HEK293 (cell line): ENCODE results near the gene EIF2D.

Experiments used
- CTCF ChIA-PET: fragments of 350-600 bp; formaldehyde crosslinking; extraction: SDS; loops from one replicate; lab custom pipeline; 2021; ENCODE audit warnings: antibody characterized with exemption; lab: Yijun Ruan, JAX
- POLR2A ChIA-PET: fragments of 300-600 bp; formaldehyde crosslinking; extraction: SDS; loops from one replicate; lab custom pipeline; 2020; ENCODE audit warnings: antibody characterized with exemption, inconsistent platforms; lab: Yijun Ruan, JAX
- H3K27ac ChIP-seq: fragments of 200-500 bp; sonication (Bioruptor generic); 2 replicates; pipeline ENCODE4 v1.5.1; 2014; ENCODE audit warnings: low read depth, low read length, control low read depth, inconsistent platforms; ENCODE audit errors: extremely low read depth
- H3K36me3 ChIP-seq, 2 experiments: fragments of 200-500 bp in 1 of 2; sonication (Bioruptor generic) in 1 of 2; 1 replicate in 1 of 2; 2 replicates in 1 of 2; pipeline ENCODE4 v1.5.1; 2014 to 2017; ENCODE audit warnings: inconsistent platforms in 2 of 2, low read length in 2 of 2; ENCODE audit not compliant: control insufficient read depth in 2 of 2, insufficient read depth in 1 of 2
- H3K4me1 ChIP-seq: fragments of 200-500 bp; sonication (Bioruptor generic); 2 replicates; pipeline ENCODE4 v1.5.1; 2014; ENCODE audit warnings: mild to moderate bottlenecking, low read length, inconsistent platforms; ENCODE audit not compliant: control insufficient read depth, insufficient read depth
- H3K4me3 ChIP-seq: 2 replicates; pipeline ENCODE4 v1.5.1; 2011; ENCODE audit warnings: low read depth, mild to moderate bottlenecking, control low read depth, low read length, moderate library complexity
- H3K9me3 ChIP-seq: fragments of 200-500 bp; sonication (Bioruptor generic); 2 replicates; pipeline ENCODE4 v1.5.1; 2014; ENCODE audit warnings: low read depth, low read length, inconsistent platforms; ENCODE audit not compliant: control insufficient read depth, insufficient read depth
- ATF2 ChIP-seq: fragments of 450-650 bp; formaldehyde crosslinking; IDR thresholded peaks from 2 replicates; pipeline ENCODE4 v1.5.1; 2016; ENCODE audit warnings: missing biosample characterization, missing genetic modification characterization, low read depth
- BCL11B ChIP-seq: fragments of 450-650 bp; formaldehyde crosslinking; IDR thresholded peaks from 2 replicates; pipeline ENCODE4 v1.5.1; 2016; ENCODE audit warnings: low read depth, missing biosample characterization, missing genetic modification characterization
- GLIS1 ChIP-seq: fragments of 450-650 bp; formaldehyde crosslinking; IDR thresholded peaks from 2 replicates; pipeline ENCODE4 v1.5.1; 2016; ENCODE audit warnings: missing biosample characterization, missing genetic modification characterization
- KLF7 ChIP-seq: fragments of 450-650 bp; formaldehyde crosslinking; IDR thresholded peaks from 2 replicates; pipeline ENCODE4 v1.5.1; 2016; ENCODE audit warnings: missing biosample characterization, missing genetic modification characterization, borderline replicate concordance
- MZF1 ChIP-seq: fragments of 450-650 bp; formaldehyde crosslinking; IDR thresholded peaks from 2 replicates; pipeline ENCODE4 v1.5.1; 2017; ENCODE audit warnings: missing biosample characterization, missing genetic modification characterization, borderline replicate concordance
- ZFP37 ChIP-seq: fragments of 450-650 bp; formaldehyde crosslinking; IDR thresholded peaks from 2 replicates; pipeline ENCODE4 v1.5.1; 2016; ENCODE audit warnings: missing biosample characterization, missing genetic modification characterization
- ZIC2 ChIP-seq: fragments of 450-650 bp; formaldehyde crosslinking; IDR thresholded peaks from 2 replicates; pipeline ENCODE4 v1.5.1; 2016; ENCODE audit warnings: missing biosample characterization, missing genetic modification characterization
- ZNF157 ChIP-seq: fragments of 450-650 bp; formaldehyde crosslinking; IDR thresholded peaks from 2 replicates; pipeline ENCODE4 v1.5.1; 2016; ENCODE audit warnings: missing biosample characterization, missing genetic modification characterization
- ZNF362 ChIP-seq: fragments of 450-650 bp; formaldehyde crosslinking; IDR thresholded peaks from 2 replicates; pipeline ENCODE4 v1.5.1; 2016; ENCODE audit warnings: missing biosample characterization, missing genetic modification characterization
- ZNF560 ChIP-seq: fragments of 450-650 bp; formaldehyde crosslinking; IDR thresholded peaks from 2 replicates; pipeline ENCODE4 v1.5.1; 2017; ENCODE audit warnings: missing biosample characterization, missing genetic modification characterization, borderline replicate concordance
- ZNF624 ChIP-seq: fragments of 450-650 bp; formaldehyde crosslinking; IDR thresholded peaks from 2 replicates; pipeline ENCODE4 v1.5.1; 2017; ENCODE audit warnings: missing biosample characterization, missing genetic modification characterization
- ZNF677 ChIP-seq: fragments of 450-650 bp; IDR thresholded peaks from 2 replicates; pipeline ENCODE4 v1.5.0; 2018; ENCODE audit warnings: missing biosample characterization, mild to moderate bottlenecking, missing genetic modification characterization, moderate library complexity
- ZNF747 ChIP-seq: fragments of 450-650 bp; formaldehyde crosslinking; IDR thresholded peaks from 2 replicates; pipeline ENCODE4 v1.5.1; 2016; ENCODE audit warnings: missing biosample characterization, missing genetic modification characterization
- ZSCAN16 ChIP-seq: fragments of 450-650 bp; formaldehyde crosslinking; IDR thresholded peaks from 2 replicates; pipeline ENCODE4 v1.5.1; 2016; ENCODE audit warnings: missing biosample characterization, missing genetic modification characterization

Gene EIF2D

GRCh38 chr1:206551986-206552326, 60.3 kb downstream of the EIF2D start:
- Histone ChIP-seq H3K36me3 (no peaks in the 10 kb centered on the region), H3K9me3 (no peaks in the 10 kb centered on the region), H3K4me3 (no peak overlapping the region), H3K4me1 (no peaks in the 10 kb centered on the region), H3K27ac (no peak overlapping the region)
- CTCF ChIA-PET: interaction anchor here (0.6 to 2.1 kb wide), 3 partner anchors 26 to 62 kb away, joined by 3 to 8 read pairs (median 3); no protein-coding TSS in a partner anchor
- POLR2A ChIA-PET: interaction anchor here (0.6 kb wide), 1 partner anchor 17 kb away, joined by 3 read pairs; no protein-coding TSS in a partner anchor
- no peak for TF ChIP-seq KLF7 (tag by site-specific recombination)
- no peak for TF ChIP-seq ZSCAN16 (tag by site-specific recombination)
- TF ChIP-seq BCL11B (tag by site-specific recombination): no peak
- TF ChIP-seq ZNF677 (tag by site-specific recombination): no peak

- POLR2A ChIA-PET: interaction anchor here (0.6 kb wide), 1 partner anchor 16 kb away, joined by 3 read pairs; no protein-coding TSS in a partner anchor
Measured at GRCh38 chr1:206551296-206551985, 60.8 kb downstream of the EIF2D start.

GRCh38 chr1:206550446-206550845, 61.8 kb downstream of the EIF2D start:
- Histone ChIP-seq H3K9me3 (no peaks in the 10 kb centered on the region), H3K4me3 (no peak overlapping the region), H3K27ac (no peak overlapping the region), H3K4me1 (no peaks in the 10 kb centered on the region), H3K36me3 (no peaks in the 10 kb centered on the region)
- TF ChIP-seq ZIC2 (tag by site-specific recombination) (peak; percentile 84), ZFP37 (no peak), MZF1 (peak; percentile 18; the same call in 1 of the 2 replicates)
- ChIA-PET CTCF (interaction anchor here (0.7 to 2.1 kb wide), 3 partner anchors 33 to 61 kb away, joined by 3 to 8 read pairs (median 4); no protein-coding TSS in a partner anchor), POLR2A (no interaction called here)

More at GRCh38 chr1:206551296-206551985, 60.8 kb downstream of the EIF2D start:
- no peak for TF ChIP-seq ZNF624 (tag by site-specific recombination)
- no peak for TF ChIP-seq ZNF560 (tag by site-specific recombination)
- TF ChIP-seq ZNF157 (tag by site-specific recombination): no peak
- no peak for TF ChIP-seq ATF2 (tag by site-specific recombination)
- Histone ChIP-seq H3K27ac (no peak overlapping the region), H3K4me3 (no peak overlapping the region), H3K4me1 (no peaks in the 10 kb centered on the region), H3K9me3 (no peaks in the 10 kb centered on the region), H3K36me3 (no peaks in the 10 kb centered on the region)
- CTCF ChIA-PET: interaction anchor here (0.6 to 2.1 kb wide), 6 partner anchors 26 to 62 kb away, joined by 3 to 8 read pairs (median 3); no protein-coding TSS in a partner anchor

GRCh38 chr1:206547104-206547503, 65.2 kb downstream of the EIF2D start:
- TF ChIP-seq ZNF747 (tag by site-specific recombination) (no peak), GLIS1 (tag by site-specific recombination) (peak; percentile 90), ZIC2 (tag by site-specific recombination) (peak; percentile 80), ZNF362 (no peak)
- Histone ChIP-seq H3K4me3 (no peak overlapping the region), H3K9me3 (no peaks in the 10 kb centered on the region), H3K36me3 (no peaks in the 10 kb centered on the region), H3K27ac (no peak overlapping the region), H3K4me1 (no peaks in the 10 kb centered on the region)
- ChIA-PET CTCF (interaction anchor here (0.7 to 6.5 kb wide), 6 partner anchors 8 to 118 kb away, joined by 3 to 94 read pairs (median 38); no protein-coding TSS in a partner anchor), POLR2A (no interaction called here)
